ENCODE measurements around the gene MEF2C. TPM values are rescaled to one million over a fixed set of nuclear protein-coding genes. Genes with fewer than 3 reads are reported as not detected.

The MEF2C gene
- polyA plus RNA-seq, 2 donors: 1.6 to 1.7 TPM

DNA sequence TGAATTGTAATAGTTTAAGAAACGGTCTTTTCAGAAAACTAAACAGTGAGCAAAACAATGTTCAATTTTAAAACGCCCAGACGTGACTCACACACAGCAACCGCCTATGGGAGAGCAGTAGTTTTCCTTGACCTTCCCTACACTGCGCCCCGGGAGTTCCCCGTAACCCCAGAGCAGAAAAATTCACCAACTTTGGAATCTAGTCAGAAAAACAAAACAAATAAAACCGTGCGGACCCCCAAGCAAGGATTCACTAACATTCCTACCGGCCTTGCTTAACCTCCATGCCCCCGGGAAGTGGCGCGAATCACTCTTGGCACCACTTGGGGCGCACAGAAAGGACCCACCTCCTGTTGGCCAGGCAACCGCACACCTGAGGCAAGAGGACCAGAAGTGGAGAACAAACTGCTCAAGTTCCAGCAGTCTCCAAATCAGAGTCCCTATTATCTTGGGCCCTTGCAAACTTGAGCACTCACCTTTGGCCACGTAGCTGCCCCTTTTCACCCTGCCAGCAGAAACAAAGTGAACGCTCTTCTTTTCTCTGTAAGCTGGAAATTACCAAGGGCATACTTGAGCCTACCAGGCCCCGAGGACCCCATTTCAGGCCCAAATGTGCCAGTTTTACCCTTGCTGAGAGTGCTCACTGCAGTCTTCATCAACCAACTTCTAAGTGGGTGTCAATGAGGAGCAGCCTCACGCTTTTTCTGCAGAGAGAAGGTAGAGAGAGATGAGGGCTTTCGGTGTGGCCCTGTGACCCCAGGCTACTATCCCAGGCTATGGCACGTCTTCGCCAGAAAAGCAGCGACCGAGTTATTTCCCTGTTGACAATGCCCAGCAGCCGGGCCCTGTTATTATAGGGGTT lies 189.7 kb downstream of the MEF2C start:
- Histone ChIP-seq H3K36me3 (ENCODE audit: control insufficient read depth in 2 of 2, insufficient read depth in 2 of 2, low read length in 1 of 2) (no peaks in the 10 kb centered on the region), H3K27ac (ENCODE audit: low read depth in 2 of 2, low read length in 1 of 2) (no peak overlapping the region), H3K4me3 (ENCODE audit: low read depth in 1 of 2, low read length in 2 of 2) (no peak overlapping the region), H3K4me1 (ENCODE audit: control insufficient read depth in 2 of 2, insufficient read depth in 2 of 2, low read length in 1 of 2) (peaks cover 6 to 8% of the 10 kb centered on the region in 2 donors), H3K9me3 (ENCODE audit: control insufficient read depth in 2 of 2, insufficient read depth in 1 of 2, low read depth in 1 of 2, low read length in 1 of 2) (peaks cover 4 to 19% of the 10 kb centered on the region in 2 donors), H3K27me3 (ENCODE audit: control insufficient read depth in 1 of 2, insufficient read depth in 2 of 2, low read length in 2 of 2) (peaks cover 0 to 47% of the 10 kb centered on the region in 2 donors)
- WGBS, 2 donors: 15 to 21% methylated on average over 25 of the region's 25 CpGs

DNA sequence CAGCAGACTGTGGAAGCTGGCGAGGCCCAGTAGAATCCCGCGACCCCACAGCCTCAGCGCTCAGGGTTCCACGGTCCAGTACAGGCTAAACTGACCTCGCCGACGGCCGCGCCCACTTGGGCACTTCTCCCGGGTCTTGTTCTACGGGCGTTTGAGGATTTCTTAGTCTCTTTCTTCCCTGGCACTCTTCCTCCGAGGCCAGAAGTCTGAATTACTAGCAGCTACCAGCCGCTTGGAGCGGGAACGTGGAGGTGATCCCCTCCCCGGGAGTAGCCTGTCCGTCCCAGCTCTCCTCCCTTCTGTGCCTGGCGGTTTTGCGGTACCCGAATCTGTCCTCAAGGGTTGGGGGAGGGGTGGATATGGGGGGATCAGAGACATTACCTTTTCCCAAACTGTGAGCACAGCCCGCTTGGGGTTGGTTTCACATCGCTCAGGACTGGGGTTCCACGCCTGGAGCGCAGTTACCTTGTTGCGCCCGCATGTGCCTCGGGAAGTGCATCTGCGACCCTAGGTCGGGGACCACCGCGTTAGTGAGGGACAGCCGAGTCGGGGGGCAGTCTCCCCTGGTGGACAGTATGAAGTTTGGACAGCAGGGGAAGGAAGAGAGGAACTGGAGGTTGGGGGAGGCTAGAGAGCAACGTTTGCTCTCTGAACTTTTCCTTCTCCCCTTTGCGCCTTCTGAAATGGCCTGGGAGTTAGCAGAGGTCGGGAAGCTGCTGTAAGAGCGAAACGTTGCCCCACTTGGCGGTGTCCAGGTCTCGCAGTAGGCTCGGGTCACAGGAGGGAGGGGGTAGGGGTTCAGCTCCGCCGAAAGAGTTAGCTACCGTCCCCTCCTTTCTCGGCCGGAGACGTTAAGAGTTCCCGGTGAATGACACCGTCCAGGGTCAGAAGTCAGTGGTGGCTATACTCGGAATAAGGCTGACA lies 190.8 kb downstream of the MEF2C start:
- Histone ChIP-seq H3K4me3 (ENCODE audit: low read depth in 1 of 2, low read length in 2 of 2) (no peak overlapping the region), H3K9me3 (ENCODE audit: control insufficient read depth in 2 of 2, insufficient read depth in 1 of 2, low read depth in 1 of 2, low read length in 1 of 2) (peaks cover 4 to 19% of the 10 kb centered on the region in 2 donors)
- 7 to 9% methylated on average over 52 of the region's 52 CpGs for WGBS, 2 donors

DNA sequence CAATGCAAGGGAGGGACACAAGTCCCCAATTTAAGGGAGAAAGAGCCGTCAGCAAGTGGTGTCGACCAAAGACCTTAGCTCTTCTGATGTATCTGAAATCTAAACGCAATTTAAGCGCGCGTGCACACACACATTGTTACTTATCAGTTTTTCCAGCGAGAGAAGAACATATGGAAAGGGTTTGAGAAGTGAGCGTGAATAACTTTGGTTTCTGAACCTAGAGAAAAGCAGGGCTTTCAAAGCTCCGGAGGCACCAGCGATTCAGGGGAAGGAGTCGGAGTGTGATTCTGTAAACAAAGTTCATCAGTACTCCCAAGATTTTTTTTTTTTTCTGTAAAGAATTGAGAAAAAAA lies 191.8 kb downstream of the MEF2C start:
- Histone ChIP-seq H3K36me3 (ENCODE audit: control insufficient read depth in 2 of 2, insufficient read depth in 2 of 2, low read length in 1 of 2) (no peaks in the 10 kb centered on the region), H3K9me3 (ENCODE audit: control insufficient read depth in 2 of 2, insufficient read depth in 1 of 2, low read depth in 1 of 2, low read length in 1 of 2) (peaks cover 4 to 19% of the 10 kb centered on the region in 2 donors), H3K27me3 (ENCODE audit: control insufficient read depth in 1 of 2, insufficient read depth in 2 of 2, low read length in 2 of 2) (peaks cover under 1 to 54% of the 10 kb centered on the region in 2 donors), H3K4me1 (ENCODE audit: control insufficient read depth in 2 of 2, insufficient read depth in 2 of 2, low read length in 1 of 2) (peaks cover 6 to 8% of the 10 kb centered on the region in 2 donors), H3K4me3 (ENCODE audit: low read depth in 1 of 2, low read length in 2 of 2) (no peak overlapping the region), H3K27ac (ENCODE audit: low read depth in 2 of 2, low read length in 1 of 2) (no peak overlapping the region)
- 6 to 7% methylated on average over 11 of the region's 11 CpGs for WGBS, 2 donors

More for the DNA sequence above, 190.8 kb downstream of the MEF2C start:
- no peak overlapping the region for H3K27ac ChIP-seq (ENCODE audit: low read depth in 2 of 2, low read length in 1 of 2)
- H3K36me3 ChIP-seq (ENCODE audit: control insufficient read depth in 2 of 2, insufficient read depth in 2 of 2, low read length in 1 of 2): no peaks in the 10 kb centered on the region
- peaks cover 6 to 8% of the 10 kb centered on the region in 2 donors for H3K4me1 ChIP-seq (ENCODE audit: control insufficient read depth in 2 of 2, insufficient read depth in 2 of 2, low read length in 1 of 2)
- H3K27me3 ChIP-seq (ENCODE audit: control insufficient read depth in 1 of 2, insufficient read depth in 2 of 2, low read length in 2 of 2): peaks cover 0 to 51% of the 10 kb centered on the region in 2 donors

DNA sequence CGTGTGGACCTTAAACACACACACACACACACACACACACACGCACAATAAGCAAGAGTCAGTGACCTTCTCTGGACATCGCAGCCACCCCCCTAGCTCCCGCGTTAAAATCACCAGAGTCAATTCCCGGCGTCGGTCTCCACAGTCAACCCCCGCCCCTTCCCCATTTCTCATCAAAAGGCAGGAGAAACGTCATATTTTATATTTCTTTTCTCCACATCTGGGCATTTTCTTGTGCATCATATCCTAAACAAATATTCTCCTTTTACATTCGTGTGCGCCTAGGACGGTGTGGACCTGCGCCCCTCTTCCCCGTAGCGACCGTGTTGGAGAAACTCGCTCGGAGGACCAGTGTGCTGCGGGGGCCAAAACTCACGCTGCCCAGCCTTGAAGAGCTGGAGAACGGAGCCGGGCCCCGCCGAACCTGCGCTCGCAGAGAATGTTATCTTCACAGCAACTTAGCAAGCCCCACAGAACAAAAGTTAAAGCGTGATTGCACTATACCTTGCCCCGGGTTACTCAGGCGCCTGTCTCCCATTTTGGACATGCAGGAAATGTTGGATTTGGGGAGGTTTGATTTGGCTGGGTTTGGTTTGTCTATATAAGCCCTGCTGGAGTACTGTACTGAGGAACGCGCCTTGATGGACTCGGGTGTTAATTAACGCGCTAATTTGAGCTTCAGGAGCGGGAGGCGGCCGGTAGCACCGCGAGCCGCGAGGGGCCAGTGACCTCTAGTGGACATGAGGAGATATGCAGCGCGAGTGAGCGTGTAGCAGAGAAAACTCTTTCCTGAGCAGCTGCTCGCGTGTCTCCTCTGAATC lies 192.4 kb downstream of the MEF2C start:
- Histone ChIP-seq H3K27ac (ENCODE audit: low read depth in 2 of 2, low read length in 1 of 2) (no peak overlapping the region), H3K36me3 (ENCODE audit: control insufficient read depth in 2 of 2, insufficient read depth in 2 of 2, low read length in 1 of 2) (no peaks in the 10 kb centered on the region), H3K4me3 (ENCODE audit: low read depth in 1 of 2, low read length in 2 of 2) (peak overlapping the region in 1 of 2 donors; percentile 32), H3K4me1 (ENCODE audit: control insufficient read depth in 2 of 2, insufficient read depth in 2 of 2, low read length in 1 of 2) (peaks cover 6 to 8% of the 10 kb centered on the region in 2 donors), H3K9me3 (ENCODE audit: control insufficient read depth in 2 of 2, insufficient read depth in 1 of 2, low read depth in 1 of 2, low read length in 1 of 2) (peaks cover 4 to 19% of the 10 kb centered on the region in 2 donors), H3K27me3 (ENCODE audit: control insufficient read depth in 1 of 2, insufficient read depth in 2 of 2, low read length in 2 of 2) (peaks cover 3 to 56% of the 10 kb centered on the region in 2 donors)
- WGBS, 2 donors: 4 to 6% methylated on average over 47 of the region's 47 CpGs

DNA sequence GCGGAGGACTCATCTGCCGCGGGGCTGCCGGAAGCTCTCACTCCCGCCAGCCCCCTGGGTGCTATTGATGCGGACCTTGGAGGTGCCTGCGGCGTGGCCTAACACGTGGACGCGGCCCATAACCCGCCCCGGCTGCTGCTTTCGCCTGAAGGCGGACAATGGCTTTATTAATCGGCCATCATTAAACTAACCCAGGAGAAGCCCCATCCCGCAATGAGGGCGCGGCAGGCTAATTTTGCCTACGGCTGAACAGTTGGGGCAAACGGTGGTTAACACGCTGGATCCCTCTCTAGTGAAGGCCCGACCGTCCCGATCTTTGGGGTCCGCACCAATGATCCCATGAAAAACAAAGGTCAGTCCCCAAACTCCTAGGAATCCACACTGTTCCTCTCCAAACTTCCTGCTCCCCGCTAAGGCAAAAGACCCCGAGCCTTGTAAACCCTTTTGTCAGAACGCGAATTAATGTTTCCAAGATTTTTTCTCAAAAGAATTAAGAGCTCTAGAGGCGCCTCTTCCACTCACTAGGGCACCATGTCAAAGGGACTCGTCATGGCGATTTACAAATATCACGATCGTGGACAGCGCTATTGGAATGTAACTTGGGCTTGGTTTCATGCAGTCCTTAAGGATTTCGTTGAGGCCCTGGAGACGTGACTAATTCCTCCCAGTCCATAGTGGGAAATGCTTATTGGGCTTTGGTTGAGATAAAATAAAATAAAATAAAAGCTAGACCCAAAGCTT lies 193.1 kb downstream of the MEF2C start:
- H3K4me3 ChIP-seq (ENCODE audit: low read depth in 1 of 2, low read length in 2 of 2): no peak overlapping the region
- no peak overlapping the region for H3K27ac ChIP-seq (ENCODE audit: low read depth in 2 of 2, low read length in 1 of 2)
- H3K36me3 ChIP-seq (ENCODE audit: control insufficient read depth in 2 of 2, insufficient read depth in 2 of 2, low read length in 1 of 2): no peaks in the 10 kb centered on the region
- WGBS, 2 donors: 6 to 10% methylated on average over 38 of the region's 38 CpGs
- H3K4me1 ChIP-seq (ENCODE audit: control insufficient read depth in 2 of 2, insufficient read depth in 2 of 2, low read length in 1 of 2): peaks cover 6 to 12% of the 10 kb centered on the region in 2 donors
- peaks cover 3 to 53% of the 10 kb centered on the region in 2 donors for H3K27me3 ChIP-seq (ENCODE audit: control insufficient read depth in 1 of 2, insufficient read depth in 2 of 2, low read length in 2 of 2)
- H3K9me3 ChIP-seq (ENCODE audit: control insufficient read depth in 2 of 2, insufficient read depth in 1 of 2, low read depth in 1 of 2, low read length in 1 of 2): peaks cover 4 to 18% of the 10 kb centered on the region in 2 donors

DNA sequence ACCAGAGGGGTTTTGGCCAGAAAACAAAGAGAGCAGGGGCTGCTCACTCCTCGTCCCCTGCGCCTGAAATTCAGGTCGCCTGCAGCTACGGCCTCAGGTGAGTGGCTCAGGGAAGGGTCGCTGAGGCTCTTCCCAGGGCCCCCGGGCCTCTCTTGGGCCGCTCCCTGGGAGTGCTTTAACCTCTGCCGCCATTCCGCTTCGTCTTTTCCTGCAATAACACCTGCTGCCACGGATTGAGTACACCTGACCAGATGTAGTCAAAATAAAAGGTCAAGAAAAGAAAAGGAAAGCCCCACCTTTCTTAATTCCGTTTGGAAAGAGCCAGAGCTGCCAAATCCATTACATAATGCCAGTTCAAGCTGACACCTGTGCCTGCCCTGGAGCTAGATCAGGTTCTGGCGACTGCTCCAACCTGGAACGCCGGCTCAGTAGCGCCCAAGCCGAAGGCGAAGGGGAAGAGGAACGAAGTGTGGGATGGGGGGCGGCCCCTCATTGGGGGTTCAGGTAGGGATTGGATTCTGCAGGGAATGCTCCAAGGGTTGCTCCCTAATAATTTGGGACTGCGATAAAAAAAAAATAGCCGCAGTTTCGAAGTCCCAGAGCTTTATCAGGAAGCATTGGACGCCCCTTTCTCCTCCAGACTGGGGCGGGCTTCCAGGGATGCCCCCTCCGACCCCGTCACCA lies 193.9 kb downstream of the MEF2C start:
- 5 to 6% methylated on average over 27 of the region's 27 CpGs for WGBS, 2 donors
- peaks cover 8 to 57% of the 10 kb centered on the region in 2 donors for H3K27me3 ChIP-seq (ENCODE audit: control insufficient read depth in 1 of 2, insufficient read depth in 2 of 2, low read length in 2 of 2)

DNA sequence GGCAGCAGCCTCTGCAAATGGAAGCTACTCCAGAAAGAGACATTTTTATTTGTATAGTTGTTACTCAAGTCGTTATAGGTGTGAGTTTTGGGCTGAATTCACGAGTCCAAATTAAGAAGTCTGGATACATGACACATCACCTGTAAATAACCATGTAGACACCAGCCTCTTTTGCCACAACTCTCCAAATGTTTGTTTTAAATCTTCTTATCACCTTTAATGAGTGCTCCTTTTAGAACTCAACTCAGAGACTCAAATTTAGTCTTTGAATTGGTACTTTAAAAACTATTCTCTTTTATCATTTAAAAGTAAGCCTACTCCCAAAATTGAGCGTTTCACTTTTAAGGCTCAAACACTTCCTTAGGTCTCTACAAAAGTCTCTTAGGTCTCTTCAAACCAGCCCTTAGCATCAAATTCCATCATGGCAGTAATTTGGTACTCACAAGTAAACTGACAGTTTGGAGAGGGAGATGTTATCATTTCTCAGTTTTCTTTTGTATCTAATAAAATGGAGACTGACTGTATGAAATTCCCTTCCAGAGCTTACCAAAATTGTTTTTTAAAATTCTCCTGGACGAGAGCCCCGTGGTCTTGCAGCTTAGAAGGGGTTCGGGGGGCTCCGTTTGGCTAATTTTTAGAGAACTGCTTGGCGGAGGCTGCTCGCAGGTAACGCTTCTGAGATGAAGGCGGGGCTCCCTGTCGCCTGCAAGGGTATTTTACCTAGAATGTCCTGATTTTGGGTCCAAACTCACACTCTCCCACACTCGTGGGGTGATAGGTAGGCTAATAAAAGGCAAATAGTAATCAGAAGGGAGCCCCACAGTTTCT lies 194.6 kb downstream of the MEF2C start:
- 9 to 10% methylated on average over 13 of the region's 13 CpGs for WGBS, 2 donors

More for the DNA sequence above, 193.9 kb downstream of the MEF2C start:
- no peak overlapping the region for H3K27ac ChIP-seq (ENCODE audit: low read depth in 2 of 2, low read length in 1 of 2)
- peaks cover 6 to 12% of the 10 kb centered on the region in 2 donors for H3K4me1 ChIP-seq (ENCODE audit: control insufficient read depth in 2 of 2, insufficient read depth in 2 of 2, low read length in 1 of 2)
- no peaks in the 10 kb centered on the region for H3K36me3 ChIP-seq (ENCODE audit: control insufficient read depth in 2 of 2, insufficient read depth in 2 of 2, low read length in 1 of 2)
- peaks cover 4 to 18% of the 10 kb centered on the region in 2 donors for H3K9me3 ChIP-seq (ENCODE audit: control insufficient read depth in 2 of 2, insufficient read depth in 1 of 2, low read depth in 1 of 2, low read length in 1 of 2)
- no peak overlapping the region for H3K4me3 ChIP-seq (ENCODE audit: low read depth in 1 of 2, low read length in 2 of 2)

More for the DNA sequence above, 194.6 kb downstream of the MEF2C start:
- no peaks in the 10 kb centered on the region for H3K36me3 ChIP-seq (ENCODE audit: control insufficient read depth in 2 of 2, insufficient read depth in 2 of 2, low read length in 1 of 2)
- H3K4me3 ChIP-seq (ENCODE audit: low read depth in 1 of 2, low read length in 2 of 2): no peak overlapping the region
- peaks cover 12 to 55% of the 10 kb centered on the region in 2 donors for H3K27me3 ChIP-seq (ENCODE audit: control insufficient read depth in 1 of 2, insufficient read depth in 2 of 2, low read length in 2 of 2)
- peaks cover 4 to 20% of the 10 kb centered on the region in 2 donors for H3K9me3 ChIP-seq (ENCODE audit: control insufficient read depth in 2 of 2, insufficient read depth in 1 of 2, low read depth in 1 of 2, low read length in 1 of 2)
- H3K4me1 ChIP-seq (ENCODE audit: control insufficient read depth in 2 of 2, insufficient read depth in 2 of 2, low read length in 1 of 2): peaks cover 6 to 12% of the 10 kb centered on the region in 2 donors
- no peak overlapping the region for H3K27ac ChIP-seq (ENCODE audit: low read depth in 2 of 2, low read length in 1 of 2)
